Activated T-helper 17 cell treated with anti-CD3 and anti-CD28 coated beads, Interleukin-2, amount 50 U/mL, for 72 hours (primary cell): ENCODE measurements around the gene PDHA1. TPM values are rescaled to one million over a fixed set of nuclear protein-coding genes. Genes with fewer than 3 reads are reported as not detected.

Experiments used
- ATAC-seq: fragments of 150-1000 bp; cut with Tn5 transposase; replicated peaks from 2 replicates; pipeline ENCODE4 v1.10.0; 2021; ENCODE audit warnings: mild to moderate bottlenecking, moderate library complexity
- H3K27ac Mint-ChIP-seq: one replicate; pipeline ENCODE4 v1.8.0; 2022; ENCODE audit warnings: mixed read lengths
- H3K27me3 Mint-ChIP-seq: one replicate; pipeline ENCODE4 v1.8.0; 2022; ENCODE audit warnings: mixed read lengths
- H3K36me3 Mint-ChIP-seq: one replicate; pipeline ENCODE4 v1.8.0; 2022; ENCODE audit warnings: low read depth, mild to moderate bottlenecking, mixed read lengths
- H3K4me1 Mint-ChIP-seq: one replicate; pipeline ENCODE4 v1.8.0; 2022; ENCODE audit warnings: mixed read lengths
- H3K4me3 Mint-ChIP-seq: one replicate; pipeline ENCODE4 v1.8.0; 2022; ENCODE audit warnings: mild to moderate bottlenecking, mixed read lengths
- H3K9me3 Mint-ChIP-seq: one replicate; pipeline ENCODE4 v1.8.0; 2022; ENCODE audit warnings: mixed read lengths
- total RNA-seq, 2 donors: library from RNA; stranded (reverse); gene quantifications; one replicate each; pipeline ENCODE4 v1.2.3, GENCODE V29; 2022

PDHA1 gene
- total RNA-seq, 2 donors from 2014 or later, result 89.1 to 178 TPM

- peaks cover 93% of the 10 kb centered on the region for H3K36me3 Mint-ChIP-seq
- H3K27me3 Mint-ChIP-seq, result no peaks in the 10 kb centered on the region
- no peak overlapping the region for H3K4me3 Mint-ChIP-seq
- H3K9me3 Mint-ChIP-seq, result no peaks in the 10 kb centered on the region
- no peaks in the 10 kb centered on the region for H3K4me1 Mint-ChIP-seq
- no peak for ATAC-seq
- no peak overlapping the region for H3K27ac Mint-ChIP-seq
Observed at GRCh38 chrX:19360903-19361302, 17.2 kb downstream of the PDHA1 start.

GRCh38 chrX:19361701-19362100 is 18.0 kb downstream of the PDHA1 start:
- Mint-ChIP-seq H3K27me3 (no peaks in the 10 kb centered on the region), H3K9me3 (peaks cover 3% of the 10 kb centered on the region), H3K4me3 (no peak overlapping the region), H3K27ac (no peak overlapping the region), H3K36me3 (peaks cover 93% of the 10 kb centered on the region), H3K4me1 (no peaks in the 10 kb centered on the region)
- ATAC-seq, result no peak

- Mint-ChIP-seq H3K27ac (no peak overlapping the region), H3K36me3 (peaks cover 33% of the 10 kb centered on the region), H3K27me3 (no peaks in the 10 kb centered on the region), H3K4me3 (no peak overlapping the region), H3K4me1 (peaks cover 8% of the 10 kb centered on the region), H3K9me3 (peaks cover 3% of the 10 kb centered on the region)
- ATAC-seq, result no peak
Observed at GRCh38 chrX:19368576-19368975, 24.8 kb downstream of the PDHA1 start.

DNA sequence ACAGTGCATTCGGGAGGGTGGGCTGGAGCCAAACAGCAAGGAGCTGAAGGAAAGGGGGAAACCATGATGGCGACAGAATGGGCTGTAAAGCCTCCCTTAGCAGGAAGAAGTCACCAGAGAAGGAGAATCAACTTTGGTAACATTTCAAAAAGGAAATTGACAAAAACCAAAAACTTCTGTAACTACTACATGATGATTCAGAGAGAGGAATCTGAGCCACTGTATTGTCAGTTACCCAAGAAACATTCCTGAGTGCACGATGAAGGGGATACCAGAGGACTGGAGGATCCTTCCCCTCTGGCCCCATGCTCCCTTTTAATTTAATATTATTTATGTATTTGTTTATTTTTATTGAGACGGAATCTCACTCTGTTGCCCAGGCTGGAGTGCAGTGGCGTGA is 26.3 kb downstream of the PDHA1 start:
- Mint-ChIP-seq H3K4me1 (peaks cover 8% of the 10 kb centered on the region), H3K9me3 (peaks cover 3% of the 10 kb centered on the region)

GRCh38 chrX:19372170-19372546 is 28.4 kb downstream of the PDHA1 start:
- H3K4me3 Mint-ChIP-seq, result peak overlapping the region; percentile 90
- no peaks in the 10 kb centered on the region for H3K27me3 Mint-ChIP-seq
- peaks cover under 1% of the 10 kb centered on the region for H3K36me3 Mint-ChIP-seq
- ATAC-seq, result peak; percentile 80
- H3K27ac Mint-ChIP-seq, result peak overlapping the region; percentile 68
- H3K4me1 Mint-ChIP-seq, result peaks cover 8% of the 10 kb centered on the region
- no peaks in the 10 kb centered on the region for H3K9me3 Mint-ChIP-seq

More for the DNA sequence above, 26.3 kb downstream of the PDHA1 start:
- no peaks in the 10 kb centered on the region for H3K27me3 Mint-ChIP-seq
- no peak overlapping the region for H3K27ac Mint-ChIP-seq
- ATAC-seq, result no peak
- H3K4me3 Mint-ChIP-seq, result no peak overlapping the region
- H3K36me3 Mint-ChIP-seq, result peaks cover 21% of the 10 kb centered on the region

DNA sequence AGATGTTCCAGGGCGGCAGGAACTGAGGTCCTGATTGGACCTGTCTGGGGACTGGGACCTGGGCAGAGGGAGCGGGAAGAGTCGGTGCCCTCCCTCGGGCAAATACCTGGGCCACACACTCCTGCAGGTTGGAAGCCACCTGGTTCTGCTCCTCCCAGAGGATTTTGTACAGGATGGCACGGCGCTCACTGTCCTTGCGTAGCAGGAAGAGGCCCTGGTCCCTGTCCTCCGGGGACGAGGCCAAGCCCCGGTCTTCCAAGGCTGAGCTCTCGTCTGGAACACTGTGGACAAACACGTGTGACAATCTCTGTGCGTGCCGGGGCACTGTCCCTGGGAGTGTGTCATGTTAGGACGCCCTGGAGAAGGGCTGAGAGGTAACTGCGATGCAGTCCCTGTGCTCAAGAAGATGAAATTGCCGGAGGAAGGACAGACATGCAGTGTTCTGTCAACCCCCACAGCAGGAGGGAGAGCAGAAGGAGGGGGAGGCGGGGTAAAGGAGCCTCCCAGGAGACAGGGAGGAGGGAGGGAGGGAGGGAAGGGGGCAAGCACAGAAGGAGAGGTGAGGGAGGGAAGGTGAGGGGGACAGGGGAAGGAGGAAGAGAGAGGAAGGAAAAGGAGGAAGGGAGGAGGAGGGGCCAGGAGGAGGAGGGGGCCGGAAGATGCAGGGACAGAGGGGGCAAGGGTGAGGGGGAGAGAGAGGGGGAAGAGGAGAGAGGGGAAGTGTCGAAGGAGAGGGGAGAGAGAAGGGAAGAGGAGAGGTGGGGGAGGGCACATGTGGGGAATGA is 29.0 kb downstream of the PDHA1 start:
- H3K4me3 Mint-ChIP-seq, result peak overlapping the region; percentile 90
- H3K36me3 Mint-ChIP-seq, result no peaks in the 10 kb centered on the region
- H3K27me3 Mint-ChIP-seq, result no peaks in the 10 kb centered on the region
- peak; percentile 45 for ATAC-seq
- H3K27ac Mint-ChIP-seq, result peak overlapping the region; percentile 68
- peaks cover 8% of the 10 kb centered on the region for H3K4me1 Mint-ChIP-seq
- no peaks in the 10 kb centered on the region for H3K9me3 Mint-ChIP-seq

- peaks cover 8% of the 10 kb centered on the region for H3K4me1 Mint-ChIP-seq
- no peaks in the 10 kb centered on the region for H3K27me3 Mint-ChIP-seq
- H3K4me3 Mint-ChIP-seq, result peak overlapping the region; percentile 90
- no peaks in the 10 kb centered on the region for H3K9me3 Mint-ChIP-seq
- no peak overlapping the region for H3K27ac Mint-ChIP-seq
- ATAC-seq, result no peak
- H3K36me3 Mint-ChIP-seq, result no peaks in the 10 kb centered on the region
Observed at GRCh38 chrX:19373351-19373891, 29.7 kb downstream of the PDHA1 start.

DNA sequence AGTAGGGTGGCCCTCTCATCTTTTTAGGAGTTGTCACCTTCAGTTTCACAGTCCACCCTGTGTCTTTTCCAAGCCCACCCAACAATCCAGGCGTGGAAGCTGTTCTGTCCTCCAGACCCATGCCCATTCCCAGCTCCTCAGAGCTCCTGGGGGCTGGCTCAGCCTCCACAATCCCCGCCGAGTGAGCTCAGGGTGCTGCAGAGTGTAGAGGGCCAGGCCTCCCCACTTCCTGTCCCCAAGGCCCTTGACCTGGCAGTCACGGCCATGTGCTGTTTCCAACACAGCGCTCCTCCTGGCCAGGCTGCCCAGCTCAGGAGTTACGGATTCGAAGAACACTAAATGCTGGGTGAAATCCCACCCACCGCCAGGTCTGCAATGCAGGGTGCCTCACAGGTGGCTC is 31.8 kb downstream of the PDHA1 start:
- Mint-ChIP-seq H3K36me3 (no peaks in the 10 kb centered on the region), H3K27me3 (no peaks in the 10 kb centered on the region), H3K27ac (no peak overlapping the region), H3K9me3 (no peaks in the 10 kb centered on the region), H3K4me1 (peaks cover 8% of the 10 kb centered on the region), H3K4me3 (no peak overlapping the region)
- no peak for ATAC-seq

DNA sequence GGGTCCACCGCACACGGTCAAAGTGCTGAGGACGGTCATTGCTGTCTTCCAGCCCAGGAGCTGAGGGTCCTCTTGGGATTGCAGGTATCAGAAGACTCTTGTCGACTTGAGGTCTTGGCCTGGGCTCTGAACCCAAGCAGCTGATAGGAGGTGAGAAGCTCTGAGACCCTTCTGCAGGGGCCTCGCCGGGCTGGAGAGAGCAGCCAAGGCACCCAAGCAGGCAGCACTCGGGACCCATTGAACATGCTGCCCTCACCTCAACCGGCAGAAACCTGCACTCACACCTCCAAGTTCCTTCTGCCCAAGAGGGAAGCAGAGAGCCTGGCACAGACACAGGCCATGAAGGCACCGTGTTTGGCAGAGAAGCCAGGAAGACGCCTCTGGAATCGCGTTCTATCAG is 34.1 kb downstream of the PDHA1 start:
- no peak for ATAC-seq
- Mint-ChIP-seq H3K4me1 (no peaks in the 10 kb centered on the region), H3K27ac (no peak overlapping the region), H3K36me3 (no peaks in the 10 kb centered on the region), H3K4me3 (no peak overlapping the region), H3K27me3 (peaks cover 5% of the 10 kb centered on the region), H3K9me3 (no peaks in the 10 kb centered on the region)

GRCh38 chrX:19381326-19381725 is 37.6 kb downstream of the PDHA1 start:
- no peaks in the 10 kb centered on the region for H3K36me3 Mint-ChIP-seq
- no peaks in the 10 kb centered on the region for H3K9me3 Mint-ChIP-seq
- no peak overlapping the region for H3K4me3 Mint-ChIP-seq
- H3K27me3 Mint-ChIP-seq, result peaks cover 8% of the 10 kb centered on the region
- ATAC-seq, result no peak
- H3K4me1 Mint-ChIP-seq, result no peaks in the 10 kb centered on the region
- H3K27ac Mint-ChIP-seq, result no peak overlapping the region

DNA sequence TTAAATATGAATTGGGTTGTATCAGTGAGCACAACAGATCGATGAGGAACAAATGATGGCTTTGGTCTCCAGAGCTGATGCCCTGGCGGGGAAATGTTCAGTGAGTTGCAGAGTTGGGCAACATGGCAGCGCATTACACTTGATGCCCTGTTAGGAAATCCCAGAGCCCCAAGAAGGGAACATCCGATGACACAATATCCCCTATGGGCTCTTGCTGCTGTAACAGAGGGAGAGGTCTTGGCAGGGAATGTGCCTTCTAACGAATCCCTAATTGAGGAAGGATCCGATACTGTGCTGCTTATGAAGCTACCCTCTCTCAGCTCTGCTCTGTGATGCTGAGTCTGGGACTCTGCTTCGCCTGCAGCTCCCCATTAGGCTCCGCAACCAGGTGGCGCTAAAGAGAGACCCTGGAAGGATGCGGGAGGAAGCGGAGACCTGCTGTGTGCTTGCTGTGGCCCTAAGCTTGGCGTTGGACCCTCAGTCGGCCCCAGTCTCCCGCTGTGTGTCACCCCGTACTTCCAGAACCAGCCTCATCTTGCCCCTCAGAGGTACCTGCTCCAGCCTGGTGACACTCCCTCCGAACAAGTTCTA is 38.9 kb downstream of the PDHA1 start:
- Mint-ChIP-seq H3K27ac (no peak overlapping the region), H3K4me3 (no peak overlapping the region), H3K9me3 (no peaks in the 10 kb centered on the region), H3K27me3 (peaks cover 8% of the 10 kb centered on the region), H3K4me1 (no peaks in the 10 kb centered on the region), H3K36me3 (no peaks in the 10 kb centered on the region)
- ATAC-seq, result peak; percentile 60

DNA sequence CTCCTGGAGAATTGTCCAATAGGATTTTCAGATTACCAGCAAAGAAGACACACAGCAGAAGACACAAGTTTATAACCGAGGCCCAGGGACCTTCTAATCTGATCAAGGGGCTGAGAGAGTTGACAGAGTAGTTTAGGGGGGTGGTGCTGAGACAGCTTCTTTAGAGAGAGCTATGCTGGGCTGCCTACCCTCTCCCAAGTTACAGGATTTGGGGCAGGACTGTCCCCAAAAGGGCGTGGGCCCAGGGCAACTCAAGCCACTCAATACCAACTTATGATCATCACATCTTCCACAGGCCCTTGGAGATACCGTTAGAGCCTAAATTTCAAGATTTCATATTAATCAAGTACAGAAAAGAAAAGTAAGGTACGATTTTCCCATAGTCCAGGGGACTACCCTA is 43.0 kb downstream of the PDHA1 start:
- Mint-ChIP-seq H3K36me3 (no peaks in the 10 kb centered on the region), H3K4me1 (no peaks in the 10 kb centered on the region), H3K9me3 (no peaks in the 10 kb centered on the region), H3K27me3 (peaks cover 3% of the 10 kb centered on the region), H3K27ac (no peak overlapping the region), H3K4me3 (no peak overlapping the region)
- ATAC-seq, result no peak

- no peak for ATAC-seq
- Mint-ChIP-seq H3K27me3 (peaks cover 3% of the 10 kb centered on the region), H3K27ac (no peak overlapping the region), H3K9me3 (no peaks in the 10 kb centered on the region), H3K4me3 (no peak overlapping the region), H3K36me3 (no peaks in the 10 kb centered on the region), H3K4me1 (no peaks in the 10 kb centered on the region)
Observed at GRCh38 chrX:19388064-19388679, 44.4 kb downstream of the PDHA1 start.

DNA sequence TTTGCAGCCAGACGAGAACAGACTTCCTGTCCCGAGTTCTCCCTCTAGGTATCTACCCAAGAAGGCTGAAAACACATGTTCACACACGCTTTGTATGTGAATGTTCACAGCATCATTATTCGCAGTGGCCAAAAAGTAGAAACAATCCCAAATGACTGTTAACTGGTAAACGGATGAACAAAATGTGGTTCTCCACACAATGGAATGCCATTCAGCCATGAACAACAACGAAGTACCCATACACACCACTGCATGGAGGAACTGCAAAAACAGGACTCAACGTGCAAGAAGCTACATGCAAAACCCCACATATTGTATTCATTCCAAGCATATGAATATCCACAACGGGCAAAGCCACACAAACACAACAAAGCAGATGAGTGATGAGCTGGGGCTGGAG is 45.0 kb downstream of the PDHA1 start:
- no peak for ATAC-seq
- no peak overlapping the region for H3K27ac Mint-ChIP-seq
- peaks cover 3% of the 10 kb centered on the region for H3K27me3 Mint-ChIP-seq
- no peaks in the 10 kb centered on the region for H3K4me1 Mint-ChIP-seq
- H3K36me3 Mint-ChIP-seq, result no peaks in the 10 kb centered on the region
- H3K9me3 Mint-ChIP-seq, result no peaks in the 10 kb centered on the region
- H3K4me3 Mint-ChIP-seq, result no peak overlapping the region
